Parathyroid adenoma (tissue), 2 donors: Measurements from ENCODE around the gene UNK.

ENCODE experiments used
- H2AFZ ChIP-seq: fragments of 300-600 bp; sonication (generic); one replicate; pipeline ENCODE4 v1.7.0; 2017; ENCODE audit warnings: antibody characterized with exemption, mild to moderate bottlenecking
- H3K27ac ChIP-seq: fragments of 300-600 bp; sonication (generic); one replicate; pipeline ENCODE4 v1.7.0; 2017
- H3K27me3 ChIP-seq: fragments of 300-600 bp; sonication (generic); one replicate; pipeline ENCODE4 v1.7.0; 2017; ENCODE audit warnings: low read length; ENCODE audit not compliant: control insufficient read depth, insufficient read depth
- H3K36me3 ChIP-seq: fragments of 300-600 bp; sonication (generic); one replicate; pipeline ENCODE4 v1.7.0; 2017; ENCODE audit warnings: low read length; ENCODE audit not compliant: control insufficient read depth, insufficient read depth
- H3K4me1 ChIP-seq: fragments of 300-600 bp; sonication (generic); one replicate; pipeline ENCODE4 v1.7.0; 2017; ENCODE audit warnings: control low read depth
- H3K4me2 ChIP-seq: fragments of 300-600 bp; sonication (generic); one replicate; pipeline ENCODE4 v1.7.0; 2017; ENCODE audit warnings: low read length
- H3K4me3 ChIP-seq: fragments of 300-600 bp; sonication (generic); one replicate; pipeline ENCODE4 v1.7.0; 2017; ENCODE audit warnings: low read depth, low read length
- H3K79me2 ChIP-seq: fragments of 300-600 bp; sonication (generic); one replicate; pipeline ENCODE4 v1.7.0; 2017; ENCODE audit warnings: control low read depth
- H3K9ac ChIP-seq: fragments of 300-600 bp; sonication (generic); one replicate; pipeline ENCODE4 v1.7.0; 2017; ENCODE audit warnings: mild to moderate bottlenecking
- H3K9me3 ChIP-seq: fragments of 300-600 bp; sonication (generic); one replicate; pipeline ENCODE4 v1.7.0; 2017; ENCODE audit warnings: low read length; ENCODE audit not compliant: control insufficient read depth
- TF ChIP-seq, protein P1 (sequence below): fragments of 300-600 bp; sonication (generic); IDR thresholded peaks from one replicate; pipeline ENCODE4 v1.7.0; 2017; ENCODE audit warnings: antibody characterized with exemption, mild to moderate bottlenecking
- donor health status: primary hyperparathyroidism.

Gene UNK

GRCh38 chr17:75819678-75820077, 35.1 kb downstream of the UNK start:
- H3K27ac ChIP-seq = no peak overlapping the region
- H3K4me1 ChIP-seq = peaks cover 3% of the 10 kb centered on the region
- H3K79me2 ChIP-seq = no peaks in the 10 kb centered on the region
- H2AFZ ChIP-seq = no peak overlapping the region
- no peak overlapping the region for H3K4me2 ChIP-seq
- no peaks in the 10 kb centered on the region for H3K27me3 ChIP-seq
- no peak overlapping the region for H3K4me3 ChIP-seq
- TF ChIP-seq, protein P1, sequence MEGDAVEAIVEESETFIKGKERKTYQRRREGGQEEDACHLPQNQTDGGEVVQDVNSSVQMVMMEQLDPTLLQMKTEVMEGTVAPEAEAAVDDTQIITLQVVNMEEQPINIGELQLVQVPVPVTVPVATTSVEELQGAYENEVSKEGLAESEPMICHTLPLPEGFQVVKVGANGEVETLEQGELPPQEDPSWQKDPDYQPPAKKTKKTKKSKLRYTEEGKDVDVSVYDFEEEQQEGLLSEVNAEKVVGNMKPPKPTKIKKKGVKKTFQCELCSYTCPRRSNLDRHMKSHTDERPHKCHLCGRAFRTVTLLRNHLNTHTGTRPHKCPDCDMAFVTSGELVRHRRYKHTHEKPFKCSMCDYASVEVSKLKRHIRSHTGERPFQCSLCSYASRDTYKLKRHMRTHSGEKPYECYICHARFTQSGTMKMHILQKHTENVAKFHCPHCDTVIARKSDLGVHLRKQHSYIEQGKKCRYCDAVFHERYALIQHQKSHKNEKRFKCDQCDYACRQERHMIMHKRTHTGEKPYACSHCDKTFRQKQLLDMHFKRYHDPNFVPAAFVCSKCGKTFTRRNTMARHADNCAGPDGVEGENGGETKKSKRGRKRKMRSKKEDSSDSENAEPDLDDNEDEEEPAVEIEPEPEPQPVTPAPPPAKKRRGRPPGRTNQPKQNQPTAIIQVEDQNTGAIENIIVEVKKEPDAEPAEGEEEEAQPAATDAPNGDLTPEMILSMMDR = no peak
- no peaks in the 10 kb centered on the region for H3K36me3 ChIP-seq
- no peak overlapping the region for H3K9ac ChIP-seq
- no peaks in the 10 kb centered on the region for H3K9me3 ChIP-seq

- H3K27ac ChIP-seq = no peak overlapping the region
- no peaks in the 10 kb centered on the region for H3K79me2 ChIP-seq
- no peak overlapping the region for H2AFZ ChIP-seq
- H3K27me3 ChIP-seq = no peaks in the 10 kb centered on the region
- no peak overlapping the region for H3K4me3 ChIP-seq
- no peaks in the 10 kb centered on the region for H3K36me3 ChIP-seq
- no peaks in the 10 kb centered on the region for H3K9me3 ChIP-seq
- TF ChIP-seq, protein P1 = no peak
- peaks cover 3% of the 10 kb centered on the region for H3K4me1 ChIP-seq
- no peak overlapping the region for H3K4me2 ChIP-seq
- H3K9ac ChIP-seq = no peak overlapping the region
Measured at GRCh38 chr17:75820094-75821080, 35.8 kb downstream of the UNK start.

GRCh38 chr17:75821552-75821951, 36.9 kb downstream of the UNK start:
- H3K36me3 ChIP-seq = no peaks in the 10 kb centered on the region
- no peak overlapping the region for H3K27ac ChIP-seq

GRCh38 chr17:75822119-75822799, 37.7 kb downstream of the UNK start:
- TF ChIP-seq, protein P1 = no peak
- H3K4me3 ChIP-seq = no peak overlapping the region
- no peak overlapping the region for H3K4me2 ChIP-seq
- H3K4me1 ChIP-seq = peaks cover 3% of the 10 kb centered on the region
- H3K9me3 ChIP-seq = no peaks in the 10 kb centered on the region
- H3K27ac ChIP-seq = no peak overlapping the region
- no peaks in the 10 kb centered on the region for H3K36me3 ChIP-seq
- no peak overlapping the region for H2AFZ ChIP-seq
- no peaks in the 10 kb centered on the region for H3K79me2 ChIP-seq
- no peak overlapping the region for H3K9ac ChIP-seq
- no peaks in the 10 kb centered on the region for H3K27me3 ChIP-seq

More at GRCh38 chr17:75821552-75821951, 36.9 kb downstream of the UNK start:
- H3K4me3 ChIP-seq = no peak overlapping the region
- peaks cover 3% of the 10 kb centered on the region for H3K4me1 ChIP-seq
- H2AFZ ChIP-seq = no peak overlapping the region
- TF ChIP-seq, protein P1 = no peak
- no peaks in the 10 kb centered on the region for H3K79me2 ChIP-seq
- H3K9me3 ChIP-seq = no peaks in the 10 kb centered on the region
- H3K9ac ChIP-seq = no peak overlapping the region
- H3K4me2 ChIP-seq = no peak overlapping the region
- H3K27me3 ChIP-seq = no peaks in the 10 kb centered on the region
